Chondrocyte (in vitro differentiated cells): ENCODE results near the gene ACSM2B. TPM values are rescaled to one million over a fixed set of nuclear protein-coding genes. Genes with fewer than 3 reads are reported as not detected.
"Not testable (repeated sequence)": the region's sequence is repeated elsewhere in the genome, so short reads cannot be mapped to it uniquely, and the experiment has no call there.

Source experiments
- DNase-seq: peaks from one replicate; pipeline ENCODE4 v3.0.0; 2021; ENCODE audit warnings: mixed read lengths, low spot score
- H3K27ac Mint-ChIP-seq: one replicate; pipeline ENCODE4 v1.8.0; 2021; ENCODE audit warnings: mild to moderate bottlenecking, moderate library complexity, mixed read lengths; ENCODE audit not compliant: unreplicated experiment
- H3K27me3 Mint-ChIP-seq: 2 replicates; pipeline ENCODE4 v1.8.0; 2021; ENCODE audit warnings: low read depth, mixed read lengths
- H3K36me3 Mint-ChIP-seq: 2 replicates; pipeline ENCODE4 v1.8.0; 2021; ENCODE audit warnings: low read depth, mixed read lengths
- H3K4me1 Mint-ChIP-seq: 2 replicates; pipeline ENCODE4 v1.8.0; 2021; ENCODE audit warnings: low read depth, mild to moderate bottlenecking, mixed read lengths
- H3K4me3 Mint-ChIP-seq: one replicate; pipeline ENCODE4 v1.8.0; 2021; ENCODE audit warnings: mild to moderate bottlenecking, moderate library complexity, mixed read lengths; ENCODE audit not compliant: unreplicated experiment
- H3K9me3 Mint-ChIP-seq: 2 replicates; pipeline ENCODE4 v1.8.0; 2021; ENCODE audit warnings: low read depth, mixed read lengths
- long read RNA-seq: library from polyadenylated mRNA; stranded (forward); transcript quantifications from one replicate; pipeline ENCODE4 v2.0.0, GENCODE V29; 2021
- total RNA-seq: library from RNA; stranded (reverse); gene quantifications from 3 replicates; pipeline ENCODE4 v1.2.1, GENCODE V29; 2021
- TF ChIP-seq, protein P1 (sequence below): fragments of 200-600 bp; sonication (generic); IDR thresholded peaks from 2 replicates; pipeline ENCODE4 v1.5.0; 2021; ENCODE audit warnings: antibody characterized with exemption, mild to moderate bottlenecking, moderate library complexity

The ACSM2B gene, protein sequence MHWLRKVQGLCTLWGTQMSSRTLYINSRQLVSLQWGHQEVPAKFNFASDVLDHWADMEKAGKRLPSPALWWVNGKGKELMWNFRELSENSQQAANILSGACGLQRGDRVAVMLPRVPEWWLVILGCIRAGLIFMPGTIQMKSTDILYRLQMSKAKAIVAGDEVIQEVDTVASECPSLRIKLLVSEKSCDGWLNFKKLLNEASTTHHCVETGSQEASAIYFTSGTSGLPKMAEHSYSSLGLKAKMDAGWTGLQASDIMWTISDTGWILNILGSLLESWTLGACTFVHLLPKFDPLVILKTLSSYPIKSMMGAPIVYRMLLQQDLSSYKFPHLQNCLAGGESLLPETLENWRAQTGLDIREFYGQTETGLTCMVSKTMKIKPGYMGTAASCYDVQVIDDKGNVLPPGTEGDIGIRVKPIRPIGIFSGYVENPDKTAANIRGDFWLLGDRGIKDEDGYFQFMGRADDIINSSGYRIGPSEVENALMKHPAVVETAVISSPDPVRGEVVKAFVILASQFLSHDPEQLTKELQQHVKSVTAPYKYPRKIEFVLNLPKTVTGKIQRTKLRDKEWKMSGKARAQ
- 0.38 TPM in 1 of 3 replicates, not detected in the others for total RNA-seq
- long read RNA-seq = 0 reads

DNA sequence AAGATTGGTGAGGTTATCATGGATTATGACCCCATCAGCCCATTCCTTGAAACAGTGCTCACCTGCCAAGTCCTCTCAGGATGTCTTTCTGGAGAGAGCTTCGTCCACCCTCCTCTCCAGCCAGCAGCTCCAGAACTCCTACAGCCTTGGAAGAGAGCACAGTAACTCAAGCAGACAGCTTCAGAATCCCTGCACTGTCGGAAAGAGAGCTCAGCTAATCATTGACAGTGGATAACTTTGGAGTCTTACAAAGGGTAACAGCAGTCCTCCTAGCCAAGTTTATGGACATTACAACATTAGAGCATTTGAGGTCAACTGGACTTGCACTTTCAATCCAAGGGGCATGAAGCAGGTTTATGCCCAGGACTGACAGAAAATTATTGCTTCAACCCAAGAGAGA lies at the start of gene ACSM2B:
TSS of gene ACSM2B (minus strand) at position 223 of the 400 bp plus-strand sequence. CDS start 11,522 bp downstream, outside the sequence.
- H3K4me1 Mint-ChIP-seq, H3K9me3 Mint-ChIP-seq, H3K36me3 Mint-ChIP-seq, H3K4me3 Mint-ChIP-seq, DNase-seq, H3K27me3 Mint-ChIP-seq, H3K27ac Mint-ChIP-seq: not testable (repeated sequence)

DNA sequence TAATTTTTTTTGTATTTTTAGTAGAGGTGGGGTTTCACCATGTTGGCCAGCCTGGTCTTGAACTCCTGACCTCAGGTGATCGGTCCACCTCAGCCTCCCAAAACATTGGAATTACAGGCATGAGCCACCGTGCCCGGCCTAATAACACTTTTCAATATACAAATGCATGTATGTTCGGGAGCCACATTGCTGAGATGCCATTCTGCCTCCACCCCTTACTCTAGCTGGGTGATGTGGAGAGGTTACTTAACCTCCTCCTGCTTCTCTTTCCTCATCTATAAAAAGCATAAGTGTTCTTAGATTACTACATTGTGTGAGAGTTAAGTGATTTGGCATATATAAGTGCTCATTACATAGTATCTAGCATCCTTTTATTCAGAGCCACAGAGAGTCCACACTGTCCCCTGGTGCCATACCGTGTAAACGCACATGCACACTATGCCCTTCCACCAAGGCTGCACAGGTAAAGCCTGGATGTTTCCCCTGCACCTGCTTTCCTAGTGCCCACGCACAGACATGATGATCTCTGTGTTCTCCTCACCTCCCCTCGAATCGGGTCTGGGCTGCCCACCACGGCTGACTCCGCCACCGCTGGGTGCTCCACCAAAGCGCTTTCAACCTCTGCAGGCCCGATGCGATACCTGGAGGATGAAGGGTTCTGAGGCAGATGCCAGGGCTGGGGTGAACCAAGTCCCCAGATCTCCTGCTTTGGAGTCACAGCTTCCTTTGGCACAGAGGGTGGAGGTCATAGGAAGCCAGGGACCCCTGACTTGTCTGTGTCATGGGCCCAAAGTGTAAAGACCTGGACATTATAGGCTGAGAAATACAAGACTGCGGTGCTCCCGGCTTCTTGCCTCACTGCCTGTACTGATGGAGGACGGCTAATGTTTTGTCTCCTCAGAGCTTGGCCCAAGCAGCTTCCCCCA lies 49.0 kb upstream of the ACSM2B start:
- DNase-seq = no peak
- TF ChIP-seq, protein P1, sequence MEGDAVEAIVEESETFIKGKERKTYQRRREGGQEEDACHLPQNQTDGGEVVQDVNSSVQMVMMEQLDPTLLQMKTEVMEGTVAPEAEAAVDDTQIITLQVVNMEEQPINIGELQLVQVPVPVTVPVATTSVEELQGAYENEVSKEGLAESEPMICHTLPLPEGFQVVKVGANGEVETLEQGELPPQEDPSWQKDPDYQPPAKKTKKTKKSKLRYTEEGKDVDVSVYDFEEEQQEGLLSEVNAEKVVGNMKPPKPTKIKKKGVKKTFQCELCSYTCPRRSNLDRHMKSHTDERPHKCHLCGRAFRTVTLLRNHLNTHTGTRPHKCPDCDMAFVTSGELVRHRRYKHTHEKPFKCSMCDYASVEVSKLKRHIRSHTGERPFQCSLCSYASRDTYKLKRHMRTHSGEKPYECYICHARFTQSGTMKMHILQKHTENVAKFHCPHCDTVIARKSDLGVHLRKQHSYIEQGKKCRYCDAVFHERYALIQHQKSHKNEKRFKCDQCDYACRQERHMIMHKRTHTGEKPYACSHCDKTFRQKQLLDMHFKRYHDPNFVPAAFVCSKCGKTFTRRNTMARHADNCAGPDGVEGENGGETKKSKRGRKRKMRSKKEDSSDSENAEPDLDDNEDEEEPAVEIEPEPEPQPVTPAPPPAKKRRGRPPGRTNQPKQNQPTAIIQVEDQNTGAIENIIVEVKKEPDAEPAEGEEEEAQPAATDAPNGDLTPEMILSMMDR = no peak
- Mint-ChIP-seq H3K27ac (no peak overlapping the region), H3K4me3 (no peak overlapping the region), H3K36me3 (no peaks in the 10 kb centered on the region), H3K4me1 (peaks cover 4% of the 10 kb centered on the region), H3K27me3 (no peaks in the 10 kb centered on the region), H3K9me3 (no peaks in the 10 kb centered on the region)

DNA sequence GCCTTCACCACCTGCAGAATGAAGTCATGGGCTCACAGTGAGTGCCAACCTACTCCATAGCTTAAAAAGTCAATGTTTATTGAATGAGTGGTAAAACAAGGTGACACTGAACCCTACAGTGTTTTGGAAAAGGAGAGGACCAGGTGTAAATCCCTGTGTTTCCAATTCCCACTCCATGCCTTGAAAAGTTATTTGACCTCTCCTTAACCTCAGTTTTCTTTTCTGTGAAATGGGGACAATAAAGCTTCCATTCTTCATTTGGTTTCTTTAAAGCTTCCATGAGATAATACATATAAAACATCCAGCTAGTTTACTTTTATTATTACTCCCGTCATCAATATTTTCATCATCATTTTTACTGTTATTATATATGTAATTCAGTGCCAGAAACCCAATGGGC lies 48.0 kb upstream of the ACSM2B start:
- H3K27ac Mint-ChIP-seq = no peak overlapping the region
- H3K9me3 Mint-ChIP-seq = no peaks in the 10 kb centered on the region
- H3K4me1 Mint-ChIP-seq = peaks cover 4% of the 10 kb centered on the region
- no peaks in the 10 kb centered on the region for H3K36me3 Mint-ChIP-seq
- H3K4me3 Mint-ChIP-seq = no peak overlapping the region
- TF ChIP-seq, protein P1 = no peak
- DNase-seq = no peak
- H3K27me3 Mint-ChIP-seq = peaks cover 2% of the 10 kb centered on the region

GRCh38 chr16:20622498-20622870 lies 46.3 kb upstream of the ACSM2B start:
- TF ChIP-seq, protein P1 = no peak
- Mint-ChIP-seq H3K27me3 (peaks cover 2% of the 10 kb centered on the region), H3K4me3 (no peak overlapping the region), H3K9me3 (no peaks in the 10 kb centered on the region), H3K27ac (no peak overlapping the region), H3K36me3 (no peaks in the 10 kb centered on the region), H3K4me1 (no peaks in the 10 kb centered on the region)
- DNase-seq = no peak

GRCh38 chr16:20621406-20621805 lies 45.2 kb upstream of the ACSM2B start:
- Mint-ChIP-seq H3K27ac (no peak overlapping the region), H3K27me3 (peaks cover 2% of the 10 kb centered on the region), H3K9me3 (no peaks in the 10 kb centered on the region), H3K4me1 (no peaks in the 10 kb centered on the region), H3K36me3 (no peaks in the 10 kb centered on the region), H3K4me3 (no peak overlapping the region)
- TF ChIP-seq, protein P1 = no peak
- DNase-seq = no peak
